GM04503 (cell line): Measurements from ENCODE around the gene EP400.
A peak's percentile ranks its signal among the peaks of the same experiment; 100 is the strongest.
"Not testable (repeated sequence)": the region's sequence is repeated elsewhere in the genome, so short reads cannot be mapped to it uniquely, and the experiment has no call there.

Experiments
- DNase-seq: peaks from one replicate; pipeline ENCODE4 v3.0.0-alpha.2; 2012; ENCODE audit warnings: low read depth

The EP400 gene

DNA sequence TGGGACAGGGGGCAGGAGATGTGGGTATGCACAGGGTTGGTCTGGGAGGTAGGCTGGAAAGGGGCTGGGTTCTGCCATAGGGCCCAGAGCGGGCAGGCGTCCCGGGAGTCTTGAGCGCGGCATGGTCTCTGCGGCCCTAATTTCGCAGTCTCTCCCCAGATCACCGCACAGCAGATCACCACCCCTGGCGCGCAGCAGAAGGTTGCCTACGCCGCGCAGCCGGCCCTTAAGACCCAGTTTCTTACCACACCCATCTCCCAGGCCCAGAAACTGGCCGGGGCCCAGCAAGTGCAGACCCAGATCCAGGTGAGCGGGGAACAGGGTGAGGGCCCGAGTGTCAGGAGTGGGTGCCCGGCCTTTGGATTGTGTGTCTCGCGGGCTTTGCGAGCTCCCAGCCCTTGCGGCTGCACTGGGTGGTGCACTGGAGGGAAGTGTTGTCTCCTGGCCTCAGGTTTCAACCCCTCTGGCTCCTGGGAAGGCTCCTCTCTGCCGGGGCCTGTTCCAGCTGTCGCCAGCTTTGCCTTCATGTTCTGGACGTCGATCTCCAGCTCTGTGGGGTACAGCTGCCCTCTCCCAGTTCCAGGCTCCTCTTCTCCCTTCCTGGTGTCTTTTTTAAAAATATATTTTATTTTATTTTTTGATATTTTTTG lies 119.7 kb downstream of the EP400 start:
- no peak for DNase-seq

DNA sequence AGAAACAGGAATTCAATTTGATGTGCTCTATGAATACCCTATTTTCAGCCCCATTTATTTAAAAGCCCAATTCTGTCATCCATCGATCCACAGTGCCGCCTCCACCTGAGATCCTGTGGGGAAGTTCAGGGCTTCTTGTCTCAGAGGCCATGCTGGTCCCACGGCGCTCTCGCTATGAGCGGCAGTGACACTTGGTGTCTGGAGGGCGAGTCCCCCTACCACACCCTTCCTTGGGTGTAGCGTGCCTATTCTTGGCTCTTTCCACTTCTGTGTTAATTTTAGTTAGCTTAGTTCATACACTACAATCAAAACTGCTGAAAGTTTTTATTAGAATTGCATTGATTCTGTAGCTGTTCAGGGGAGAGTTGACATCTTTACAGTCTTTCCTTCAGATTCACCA lies 120.6 kb downstream of the EP400 start:
- DNase-seq, result no peak

DNA sequence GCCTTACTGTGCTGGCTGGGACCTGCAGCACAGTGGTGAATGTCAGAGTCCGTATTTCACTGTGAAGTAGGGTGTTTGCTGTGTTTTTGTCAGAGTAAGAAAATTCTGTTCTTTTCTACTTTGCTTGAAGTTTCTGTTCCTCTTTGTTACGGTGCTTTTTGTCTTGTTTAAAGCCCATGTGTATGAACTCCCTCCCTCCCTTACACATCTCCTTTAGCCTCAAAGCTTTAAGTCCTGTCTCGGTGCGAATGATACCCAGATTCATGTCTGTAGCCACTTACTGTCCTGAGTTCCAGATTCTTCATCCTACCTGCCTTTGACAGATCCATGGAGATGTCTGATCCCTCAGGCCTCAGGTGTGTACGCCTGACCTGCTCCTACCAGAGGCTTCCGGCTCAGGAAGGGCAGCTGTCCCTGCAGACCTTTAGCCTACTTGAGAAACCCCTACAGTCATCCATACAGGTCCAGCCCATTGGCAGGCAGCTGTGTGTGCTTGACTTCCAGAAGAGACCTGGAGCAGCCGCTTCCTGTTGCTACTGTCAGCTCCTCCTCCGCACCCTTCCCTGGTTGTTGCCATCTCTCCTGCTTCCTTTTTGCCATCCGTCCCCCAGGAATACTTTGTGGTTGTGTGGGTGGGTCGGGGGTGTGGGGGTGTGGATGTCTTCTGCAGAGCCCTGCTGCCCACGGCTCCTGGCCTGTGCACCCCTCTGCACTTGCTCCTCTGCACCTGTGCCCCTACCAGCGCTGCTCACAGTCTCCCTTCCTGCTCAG lies 121.5 kb downstream of the EP400 start:
- DNase-seq, result no peak

DNA sequence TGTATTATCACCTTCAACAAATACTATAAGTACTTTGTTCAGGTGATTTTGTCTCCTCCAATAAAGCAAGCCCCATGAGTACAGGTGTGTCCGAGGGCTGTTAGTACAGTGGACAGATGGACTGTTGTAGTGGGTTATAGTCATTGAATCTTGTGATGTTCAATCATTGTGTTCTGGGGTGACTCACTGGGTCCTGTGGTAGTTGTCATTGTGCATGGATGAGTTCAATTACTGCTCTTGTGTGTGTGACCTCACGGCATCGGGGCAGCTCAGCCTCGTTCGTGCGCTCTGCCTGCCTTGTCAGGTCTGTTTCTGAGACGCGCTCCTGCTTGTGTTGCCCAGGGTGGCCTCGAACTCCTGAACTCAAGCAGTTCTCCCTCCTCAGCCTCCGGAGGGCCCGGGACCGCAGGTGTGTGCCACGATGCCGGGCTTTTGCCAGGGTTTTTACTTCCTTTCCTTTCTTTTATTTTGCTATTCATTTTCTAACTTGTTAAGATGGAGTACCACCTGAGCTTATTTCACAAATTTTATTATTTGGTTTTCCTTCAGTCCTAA lies 122.2 kb downstream of the EP400 start:
- DNase-seq, result no peak

DNA sequence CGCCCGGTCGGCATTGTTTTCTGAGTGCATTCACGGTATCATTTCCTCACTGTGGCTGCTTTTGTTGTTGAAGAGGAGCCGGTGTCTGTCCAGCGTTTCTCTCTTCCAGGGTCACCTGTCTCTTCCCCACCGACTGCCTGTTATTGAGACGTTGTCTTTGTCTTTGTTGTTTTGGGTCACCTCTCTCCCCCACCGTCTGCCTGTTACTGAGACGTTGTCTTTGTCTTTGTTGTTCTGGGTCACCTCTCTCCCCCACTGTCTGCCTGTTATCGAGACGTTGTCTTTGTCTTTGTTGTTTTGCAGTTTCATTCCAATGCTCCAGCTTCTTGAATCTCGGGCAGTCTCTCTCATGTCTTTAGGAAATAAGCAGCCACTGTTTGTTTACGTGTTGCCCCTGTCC lies 124.5 kb downstream of the EP400 start:
- no peak for DNase-seq

DNA sequence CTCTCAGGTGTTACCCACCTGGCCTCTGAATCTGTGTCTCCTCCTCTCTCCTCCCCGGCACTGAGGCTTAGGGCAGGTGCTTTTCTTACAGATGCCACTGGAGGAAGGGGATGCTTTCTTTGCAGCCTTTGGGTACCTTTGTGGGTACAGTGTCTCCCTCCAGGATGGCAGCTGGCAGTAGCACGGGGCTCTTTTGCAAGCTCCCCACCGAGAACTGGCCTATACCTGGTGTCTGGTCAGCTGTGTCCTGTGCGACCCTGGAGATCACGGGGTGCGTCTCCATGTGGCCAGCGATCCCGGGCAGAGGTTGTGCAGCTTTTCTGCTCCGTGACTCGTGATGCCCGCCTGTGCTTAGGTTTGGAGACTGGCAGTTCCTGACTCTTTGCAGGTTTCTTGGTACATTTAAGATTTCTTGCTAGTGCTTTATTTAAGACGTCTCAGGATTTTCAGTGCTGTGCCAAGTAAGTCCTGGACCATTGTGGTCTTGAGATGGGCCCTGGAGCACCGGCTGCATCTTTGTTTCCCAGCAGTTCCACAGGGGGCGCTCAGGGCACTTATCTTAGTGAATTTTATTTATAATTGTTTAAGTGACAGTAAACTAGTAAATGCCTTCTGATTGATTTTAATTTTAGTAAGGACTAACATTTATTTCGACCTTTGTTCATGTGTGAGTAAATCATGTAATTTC lies 125.4 kb downstream of the EP400 start:
- DNase-seq, result no peak

DNA sequence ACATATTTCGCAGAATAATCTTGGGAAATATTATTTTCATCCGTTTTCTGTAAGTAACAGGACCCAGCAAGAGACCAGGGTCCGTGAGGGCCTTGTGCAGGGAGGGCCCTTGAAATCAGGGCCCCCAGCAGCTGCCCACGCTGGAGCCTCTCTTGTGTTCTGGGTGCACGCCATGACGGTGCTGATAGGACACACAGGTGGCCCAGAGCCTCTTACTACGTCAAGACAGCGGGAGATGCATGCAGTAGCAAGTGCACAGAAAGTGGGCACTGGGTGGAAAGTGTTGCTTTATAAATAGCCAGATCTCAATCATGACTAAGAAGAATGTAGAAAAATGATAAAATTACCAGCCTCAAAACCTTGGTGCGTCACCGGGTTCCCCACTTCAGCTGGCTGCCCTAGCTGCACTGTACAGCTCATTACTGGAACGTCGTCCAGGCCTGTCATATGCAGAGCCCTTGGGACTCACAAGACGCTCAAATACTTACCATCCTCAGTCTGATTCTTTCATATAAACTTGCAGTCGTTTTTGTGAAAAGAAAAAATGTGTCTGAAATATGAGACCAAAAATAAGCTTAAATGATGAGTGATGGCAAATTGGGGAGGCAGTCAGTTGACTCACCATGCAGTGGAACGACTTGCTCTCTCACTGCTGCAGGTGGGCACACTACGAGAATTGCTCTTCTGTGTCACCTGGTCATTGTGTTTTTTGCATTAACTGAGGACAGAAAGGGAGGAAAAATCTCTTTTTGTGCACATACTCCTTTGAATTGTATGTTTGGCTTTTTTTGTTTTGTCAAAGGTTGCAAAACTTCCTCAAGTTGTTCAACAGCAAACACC lies 126.2 kb downstream of the EP400 start:
- DNase-seq, result no peak

DNA sequence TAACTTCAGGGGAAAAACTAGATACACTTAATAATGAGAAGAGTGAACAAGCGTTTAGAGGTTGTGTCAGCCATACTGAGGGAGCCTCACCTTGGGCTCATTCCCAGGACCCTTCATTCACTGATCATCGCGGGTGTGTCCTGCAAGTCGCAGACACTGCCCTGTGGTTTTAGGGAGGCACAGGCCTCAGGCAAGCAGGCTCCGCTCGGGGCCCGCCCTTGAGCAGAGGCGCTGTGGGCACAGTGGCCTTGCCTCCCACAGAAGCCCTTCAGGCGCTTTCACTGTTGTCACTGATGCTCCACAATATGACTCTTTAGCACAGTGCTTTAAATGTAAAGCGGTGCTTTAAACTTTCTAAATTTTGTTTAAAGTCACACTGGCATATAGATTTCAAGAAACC lies 127.0 kb downstream of the EP400 start:
- DNase-seq, result no peak

DNA sequence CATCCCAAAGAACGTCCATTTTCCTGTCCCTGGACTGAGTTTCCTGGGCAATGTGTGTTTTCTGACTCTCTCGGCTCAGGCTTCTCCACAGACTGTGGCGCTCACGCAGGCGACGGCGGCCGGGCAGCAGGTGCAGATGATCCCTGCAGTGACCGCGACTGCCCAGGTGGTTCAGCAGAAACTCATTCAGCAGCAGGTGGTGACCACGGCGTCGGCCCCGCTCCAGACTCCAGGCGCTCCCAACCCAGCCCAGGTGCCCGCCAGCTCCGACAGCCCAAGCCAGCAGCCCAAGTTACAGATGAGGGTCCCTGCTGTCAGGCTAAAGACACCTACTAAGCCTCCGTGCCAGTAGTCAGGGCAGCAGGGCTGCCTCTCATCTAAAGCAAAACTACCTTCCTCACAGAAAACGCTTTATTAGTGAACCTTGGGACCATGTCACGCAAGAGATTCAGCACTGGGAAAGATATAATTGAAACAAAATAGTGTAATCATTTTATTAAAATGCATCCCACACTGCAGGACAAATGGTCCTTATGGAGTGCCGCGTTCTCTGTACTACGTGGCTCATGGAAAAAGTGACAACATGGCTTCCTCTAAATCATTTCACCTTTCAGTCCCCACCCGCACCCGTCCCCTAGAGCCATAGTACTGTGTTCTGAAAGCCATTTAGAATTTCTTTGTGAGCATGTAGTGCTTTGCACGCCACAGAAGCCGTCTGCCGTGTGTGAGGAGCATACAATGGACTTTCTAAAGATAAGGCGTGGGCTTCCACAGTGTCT lies 127.8 kb downstream of the EP400 start:
- DNase-seq, result no peak

DNA sequence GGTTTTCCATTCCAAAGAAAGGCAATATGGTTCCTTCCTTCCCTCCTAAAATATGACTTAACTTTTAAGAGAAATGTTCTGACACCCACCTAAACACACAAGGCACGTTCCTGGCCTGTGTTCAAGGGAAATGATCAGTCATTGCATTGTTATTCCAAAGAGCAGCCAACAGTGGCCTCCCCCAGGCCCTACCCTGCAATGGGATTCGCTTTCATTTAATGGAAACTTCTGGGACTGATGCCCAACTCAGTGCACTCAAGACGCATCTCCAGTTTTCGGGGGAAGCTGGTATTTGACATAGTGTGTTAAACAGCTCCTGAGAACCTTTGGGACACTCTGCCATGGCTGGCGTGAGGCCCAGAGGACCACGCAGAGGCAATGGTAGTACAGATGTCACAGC lies 128.4 kb downstream of the EP400 start:
- peak; percentile 75 for DNase-seq

DNA sequence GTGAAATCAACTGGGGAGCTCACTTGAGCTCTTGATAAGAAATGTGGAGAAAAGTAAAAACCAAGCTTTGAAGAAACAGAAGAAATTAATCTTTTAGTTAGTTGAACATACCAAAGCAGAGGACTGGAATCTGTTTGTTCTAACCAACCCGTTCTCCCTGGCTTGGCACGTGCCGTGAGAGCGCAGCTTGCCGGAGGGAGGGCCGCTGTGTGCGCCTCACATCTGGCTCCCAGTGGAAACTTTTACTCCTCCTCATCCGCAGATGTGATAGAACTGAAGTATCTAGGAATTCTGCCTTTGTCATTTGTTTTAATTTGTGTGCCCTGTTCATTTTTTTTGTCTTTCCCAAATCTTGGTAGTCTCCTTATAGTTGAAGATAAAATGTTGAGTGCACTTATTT lies 129.5 kb downstream of the EP400 start:
- DNase-seq, result no peak

DNA sequence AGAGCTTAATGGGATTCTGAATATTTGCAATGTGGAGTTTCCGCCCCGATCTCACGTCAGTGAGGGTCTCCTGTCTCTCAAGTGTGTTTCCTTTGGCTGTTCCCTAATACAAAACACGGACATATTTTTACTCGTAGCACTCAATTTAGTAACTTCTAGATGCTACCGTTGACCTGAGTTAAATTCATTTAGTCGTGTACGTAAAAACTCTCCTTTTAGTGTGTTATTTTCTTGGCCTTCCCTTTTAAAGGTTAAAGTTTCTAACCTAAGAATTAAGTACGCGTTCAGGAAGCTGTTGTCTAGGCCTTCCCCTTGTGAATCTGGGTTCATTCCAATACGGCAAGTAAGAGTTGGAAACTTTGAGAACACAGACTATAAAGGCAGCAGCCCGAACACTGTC lies 130.0 kb downstream of the EP400 start:
- DNase-seq, result no peak

DNA sequence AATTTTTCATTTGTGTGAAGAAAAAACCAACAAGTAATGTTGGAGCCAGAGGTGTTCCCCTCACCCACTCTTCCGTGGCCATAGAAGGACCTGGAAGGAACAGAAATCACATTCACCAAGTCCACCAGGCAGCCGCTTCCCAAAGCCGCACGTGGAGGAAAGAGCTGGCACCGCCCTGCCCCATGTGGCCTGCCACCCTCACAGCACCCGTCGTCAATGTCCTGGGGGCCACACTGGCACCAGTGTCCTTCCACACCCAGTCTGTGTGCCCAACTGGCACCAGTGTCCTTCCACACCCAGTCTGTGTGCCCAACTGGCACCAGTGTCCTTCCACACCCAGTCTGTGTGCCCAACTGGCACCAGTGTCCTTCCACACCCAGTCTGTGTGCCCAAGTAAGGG lies 130.8 kb downstream of the EP400 start:
- not testable (repeated sequence) for DNase-seq

DNA sequence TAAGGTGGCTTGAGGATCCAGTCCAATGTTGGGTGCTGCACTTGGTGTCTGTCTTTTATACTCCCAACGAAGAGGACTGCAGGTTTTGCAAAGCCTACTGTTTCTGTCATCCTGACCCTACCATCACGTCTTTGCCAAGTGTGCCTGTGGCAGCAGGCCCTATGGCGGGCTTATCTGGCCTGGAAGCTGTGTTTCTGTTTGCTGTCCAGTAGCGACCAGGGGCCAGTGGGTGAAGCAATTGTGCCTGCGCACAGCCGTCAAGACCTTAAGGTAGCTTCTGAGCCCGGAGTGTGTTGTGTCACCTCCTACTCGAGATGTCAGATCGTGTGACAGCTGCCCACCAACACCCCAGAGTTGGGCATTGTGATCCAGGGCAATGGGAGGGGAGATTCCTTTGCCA lies 131.7 kb downstream of the EP400 start:
- DNase-seq, result no peak

DNA sequence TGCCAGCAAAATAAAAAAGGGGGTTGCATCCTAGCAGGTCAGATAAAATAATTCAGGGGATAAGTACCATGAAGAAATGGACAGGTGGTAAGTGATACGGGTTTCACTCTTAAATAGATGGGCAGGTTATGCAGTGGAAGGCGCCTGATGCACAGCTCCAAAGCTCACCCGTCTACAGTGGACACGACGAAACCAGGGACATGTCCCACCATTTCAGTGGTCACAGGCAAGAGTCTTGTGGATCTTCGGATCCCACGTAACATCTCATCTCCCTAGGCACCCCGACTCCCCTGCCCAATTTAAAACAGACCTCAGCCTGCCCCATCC lies 133.8 kb downstream of the EP400 start:
- DNase-seq, result no peak

DNA sequence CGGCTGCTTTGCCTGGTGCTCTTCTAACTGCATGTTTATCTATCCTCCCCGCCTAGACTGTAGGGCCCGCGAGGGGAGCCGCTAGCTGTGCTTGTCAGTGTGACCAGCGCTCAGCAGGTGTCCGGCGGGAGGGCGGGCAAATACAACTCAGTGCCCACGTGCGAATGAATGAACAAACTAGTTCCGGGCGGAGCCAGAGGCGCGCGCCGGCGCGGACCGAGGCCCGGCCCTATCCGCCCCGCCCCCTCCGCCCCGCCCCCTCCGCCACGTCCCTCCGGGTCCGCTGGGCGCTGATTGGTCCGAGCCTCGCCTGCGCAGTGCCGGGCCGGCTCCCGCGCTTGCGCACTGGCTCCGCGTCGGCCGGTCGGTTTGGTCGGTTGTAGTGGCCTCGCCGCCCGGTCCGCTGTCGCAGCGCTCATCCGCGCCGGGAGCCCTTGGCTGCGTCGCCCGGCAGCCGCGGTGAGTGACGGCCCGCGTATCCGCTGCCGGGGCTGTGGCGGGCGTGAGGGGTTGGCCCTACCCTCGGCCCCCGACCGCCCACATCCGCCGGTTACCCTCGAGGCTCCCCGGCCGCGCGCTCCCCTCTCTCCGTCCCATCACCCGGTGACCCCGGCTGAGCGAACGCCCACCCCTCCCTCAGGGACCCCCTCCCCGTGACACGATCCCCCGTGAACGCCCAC lies 134.3 kb downstream of the EP400 start:
- peak; percentile 22 for DNase-seq

DNA sequence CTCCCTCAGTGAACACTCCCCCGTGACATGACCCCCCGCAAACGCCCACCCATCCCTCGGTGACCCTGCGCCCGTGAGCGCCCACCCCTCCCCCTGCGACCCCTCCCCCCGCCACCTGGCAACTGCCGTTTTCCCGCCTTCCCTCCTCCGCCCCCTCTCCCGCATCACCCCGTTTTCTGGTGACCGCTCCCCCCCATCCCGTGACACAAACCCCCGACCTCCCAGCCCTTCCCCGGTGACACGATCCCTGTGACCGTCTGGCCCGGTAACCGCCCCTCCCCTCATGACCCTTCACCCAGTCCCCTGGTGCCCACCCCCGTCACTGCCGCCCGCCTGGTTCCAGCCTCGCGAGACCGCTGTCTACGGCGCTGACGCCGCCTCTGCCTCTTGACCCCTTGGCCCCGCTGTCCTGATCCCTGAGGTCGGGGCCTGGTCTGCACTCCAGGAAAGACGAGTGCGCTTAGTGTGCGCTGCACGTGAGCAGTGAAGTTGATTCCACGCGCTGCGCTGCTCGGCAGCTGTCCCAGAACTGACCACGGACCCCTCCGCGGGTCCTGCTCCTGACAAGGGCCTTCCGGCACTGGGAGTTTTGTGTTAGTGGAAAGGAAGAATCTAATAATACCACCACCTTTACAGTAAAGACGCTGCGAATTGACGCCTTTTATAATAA lies 135.0 kb downstream of the EP400 start:
- peak; percentile 12 for DNase-seq

DNA sequence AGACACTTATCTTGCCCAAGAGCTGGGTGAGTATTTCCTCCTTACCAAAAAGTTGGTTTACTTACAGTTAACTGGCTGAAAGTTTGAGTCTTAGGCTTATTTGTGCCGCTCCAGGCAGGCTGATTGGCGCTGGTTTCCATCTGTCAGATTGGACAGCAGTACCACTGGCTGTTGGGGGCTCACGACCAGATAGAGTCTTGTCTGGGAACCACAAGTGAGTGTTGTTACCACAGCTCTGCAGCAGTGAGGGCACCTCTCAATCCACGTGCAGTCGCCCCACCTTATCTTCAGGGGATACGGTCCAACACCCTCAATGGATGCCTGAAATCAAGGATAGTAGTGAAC lies 135.5 kb downstream of the EP400 start:
- peak; percentile 10 for DNase-seq

DNA sequence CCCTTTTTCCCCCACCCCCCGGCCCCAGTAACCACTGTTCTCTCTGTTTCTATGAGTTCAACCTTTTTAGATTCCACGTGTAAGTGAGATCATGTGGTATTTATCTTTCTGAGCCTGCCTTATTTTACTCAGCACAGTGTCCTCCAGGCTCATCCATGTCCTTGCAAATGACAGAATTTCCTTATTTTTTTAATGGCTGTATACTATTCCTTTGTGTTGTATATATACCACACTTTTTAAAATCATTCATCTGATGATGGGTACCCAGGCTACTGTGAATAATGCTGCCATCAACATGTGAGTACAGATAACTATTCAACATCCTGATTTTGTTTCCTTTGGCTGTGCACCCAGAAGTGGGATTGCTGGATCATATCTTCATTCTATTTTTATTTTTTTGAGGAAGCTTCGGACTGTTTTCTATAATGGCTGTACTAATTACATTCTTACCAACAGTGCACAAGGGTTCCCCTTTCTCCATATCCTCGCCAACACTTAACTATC lies 139.7 kb downstream of the EP400 start:
- DNase-seq, result no peak

DNA sequence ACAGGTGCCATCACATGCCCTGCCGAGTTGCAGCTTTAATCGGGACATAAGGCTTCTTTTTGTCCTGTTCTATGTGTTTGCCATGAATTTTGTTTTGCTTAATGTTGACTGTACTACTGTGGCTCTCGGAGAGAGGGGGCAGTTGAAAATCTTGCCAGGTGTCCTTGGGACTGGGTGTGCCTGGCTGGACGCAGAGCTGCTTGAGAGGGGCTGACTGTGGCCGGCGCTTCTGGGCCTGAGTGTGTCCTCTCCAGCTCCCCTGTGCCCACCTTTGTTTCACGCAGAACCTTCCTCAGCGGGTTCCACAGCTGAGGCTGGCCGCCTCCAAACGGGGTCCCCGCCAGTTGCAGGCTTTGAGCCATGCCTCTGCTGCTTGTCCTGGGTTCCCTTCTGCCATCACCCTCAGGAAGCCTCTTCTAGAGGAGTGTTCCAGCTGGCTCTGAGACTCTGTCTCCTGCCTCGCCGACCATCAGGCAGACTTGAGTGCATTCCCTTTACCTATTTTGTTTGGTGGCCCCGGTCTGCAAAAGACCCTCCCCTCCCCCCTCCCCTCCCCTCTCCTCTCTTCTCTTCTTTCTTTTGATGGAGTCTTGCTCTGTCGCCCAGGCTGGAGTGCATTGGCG lies 144.6 kb downstream of the EP400 start:
- no peak for DNase-seq
